Neural progenitor cell (in vitro differentiated cells): ENCODE data around the gene ERICH6B.

Source experiments
- EZH2phosphoT487 ChIP-seq: fragments of 200-600 bp; sonication (generic); IDR thresholded peaks from 2 replicates; pipeline ENCODE4 v1.6.1; 2017; ENCODE audit warnings: antibody characterized with exemption
- TF ChIP-seq, protein P1 (sequence below): fragments of 200-600 bp; sonication (generic); IDR thresholded peaks from 2 replicates; pipeline ENCODE4 v1.5.1; 2017; ENCODE audit warnings: antibody characterized with exemption, mild to moderate bottlenecking

DNA sequence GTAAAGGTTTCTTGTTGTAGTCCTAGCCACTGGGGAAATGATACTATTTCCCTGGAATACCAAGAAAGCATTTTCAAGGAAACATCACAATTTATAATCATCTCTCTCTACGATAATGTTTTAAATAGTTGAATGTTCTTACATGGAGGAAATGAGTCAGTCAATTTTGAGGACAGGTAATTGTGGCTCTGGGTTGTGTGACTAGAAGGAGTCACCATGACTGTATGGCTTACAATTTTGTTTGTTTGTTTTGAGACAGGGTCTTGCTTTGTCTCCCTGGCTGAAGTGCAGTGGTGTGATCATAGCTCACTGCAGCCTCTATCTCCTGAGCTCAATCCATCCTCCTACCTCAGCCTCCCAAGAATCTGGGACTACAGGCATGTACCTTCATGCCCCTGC is 103.4 kb downstream of the ERICH6B start:
- TF ChIP-seq EZH2phosphoT487, result no peak
- TF ChIP-seq, protein P1, sequence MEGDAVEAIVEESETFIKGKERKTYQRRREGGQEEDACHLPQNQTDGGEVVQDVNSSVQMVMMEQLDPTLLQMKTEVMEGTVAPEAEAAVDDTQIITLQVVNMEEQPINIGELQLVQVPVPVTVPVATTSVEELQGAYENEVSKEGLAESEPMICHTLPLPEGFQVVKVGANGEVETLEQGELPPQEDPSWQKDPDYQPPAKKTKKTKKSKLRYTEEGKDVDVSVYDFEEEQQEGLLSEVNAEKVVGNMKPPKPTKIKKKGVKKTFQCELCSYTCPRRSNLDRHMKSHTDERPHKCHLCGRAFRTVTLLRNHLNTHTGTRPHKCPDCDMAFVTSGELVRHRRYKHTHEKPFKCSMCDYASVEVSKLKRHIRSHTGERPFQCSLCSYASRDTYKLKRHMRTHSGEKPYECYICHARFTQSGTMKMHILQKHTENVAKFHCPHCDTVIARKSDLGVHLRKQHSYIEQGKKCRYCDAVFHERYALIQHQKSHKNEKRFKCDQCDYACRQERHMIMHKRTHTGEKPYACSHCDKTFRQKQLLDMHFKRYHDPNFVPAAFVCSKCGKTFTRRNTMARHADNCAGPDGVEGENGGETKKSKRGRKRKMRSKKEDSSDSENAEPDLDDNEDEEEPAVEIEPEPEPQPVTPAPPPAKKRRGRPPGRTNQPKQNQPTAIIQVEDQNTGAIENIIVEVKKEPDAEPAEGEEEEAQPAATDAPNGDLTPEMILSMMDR, result no peak
